IPS-11a (cell line): Measurements from ENCODE around the gene ZNF777.
A peak's percentile ranks its signal among the peaks of the same experiment; 100 is the strongest.
"Not testable (repeated sequence)": the region's sequence is repeated elsewhere in the genome, so short reads cannot be mapped to it uniquely, and the experiment has no call there.

ENCODE experiments used
- H3K4me3 ChIP-seq: one replicate; pipeline ENCODE4 v1.5.1; 2013; ENCODE audit warnings: low read depth, low read length, control low read depth

Gene ZNF777

GRCh38 chr7:149420006-149420405, 40.9 kb downstream of the ZNF777 start:
- no peak overlapping the region for H3K4me3 ChIP-seq

DNA sequence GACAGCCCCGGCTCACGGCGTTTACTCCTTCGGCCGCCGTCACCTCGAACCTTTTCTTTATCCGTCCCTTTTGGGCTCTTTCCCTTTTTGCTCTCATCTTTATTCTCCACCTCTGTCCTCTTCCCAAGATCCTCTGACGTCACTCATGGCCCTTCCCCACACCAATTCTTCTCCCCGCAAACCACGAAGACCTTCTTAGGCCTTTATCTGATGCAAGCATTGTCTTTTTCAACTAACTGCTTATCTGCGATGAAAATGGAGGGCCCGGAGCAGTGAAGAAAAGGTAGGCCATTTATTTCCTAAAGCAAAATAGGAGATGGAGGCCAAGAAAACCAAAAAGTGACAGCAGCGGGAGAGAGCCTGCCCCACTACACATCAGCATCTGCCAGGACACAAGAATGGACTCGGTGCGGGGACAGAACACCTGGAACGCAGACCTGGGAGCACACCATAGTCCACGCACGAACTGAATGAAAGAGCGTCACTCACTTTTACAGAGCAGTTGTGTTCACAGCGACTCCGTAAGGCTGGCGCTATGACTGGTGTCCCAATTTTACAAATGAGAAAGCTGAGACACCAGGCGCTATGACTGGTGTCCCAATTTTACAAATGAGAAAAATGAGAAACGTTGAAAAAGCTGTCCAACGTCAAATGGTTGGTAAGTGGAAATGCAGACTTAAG, 45.3 kb downstream of the ZNF777 start:
- H3K4me3 ChIP-seq: peak overlapping the region; percentile 71

- H3K4me3 ChIP-seq: peak overlapping the region; percentile 71
These were observed 46.0 kb downstream of the ZNF777 start for GRCh38 chr7:149414745-149415390.

GRCh38 chr7:149414171-149414570, 46.7 kb downstream of the ZNF777 start:
- peak overlapping the region; percentile 22 for H3K4me3 ChIP-seq

DNA sequence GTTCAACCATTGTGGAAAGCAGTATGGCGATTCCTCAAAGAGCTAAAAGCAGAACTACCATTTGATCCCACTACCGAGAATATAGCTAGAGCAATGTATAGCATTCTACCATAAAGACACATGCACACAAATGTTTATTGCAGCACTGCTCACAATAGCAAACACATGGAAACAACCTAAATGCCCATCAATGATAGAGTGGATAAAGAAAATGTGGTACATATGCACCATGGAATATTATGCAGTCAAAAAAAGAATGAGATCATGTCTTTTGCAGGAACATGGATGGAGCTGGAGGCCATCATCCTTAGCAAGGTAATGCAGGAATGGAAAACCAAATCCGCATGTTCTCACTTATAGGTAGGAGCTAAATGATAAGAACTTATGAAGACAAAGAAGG, 47.8 kb downstream of the ZNF777 start:
- H3K4me3 ChIP-seq: not testable (repeated sequence)

DNA sequence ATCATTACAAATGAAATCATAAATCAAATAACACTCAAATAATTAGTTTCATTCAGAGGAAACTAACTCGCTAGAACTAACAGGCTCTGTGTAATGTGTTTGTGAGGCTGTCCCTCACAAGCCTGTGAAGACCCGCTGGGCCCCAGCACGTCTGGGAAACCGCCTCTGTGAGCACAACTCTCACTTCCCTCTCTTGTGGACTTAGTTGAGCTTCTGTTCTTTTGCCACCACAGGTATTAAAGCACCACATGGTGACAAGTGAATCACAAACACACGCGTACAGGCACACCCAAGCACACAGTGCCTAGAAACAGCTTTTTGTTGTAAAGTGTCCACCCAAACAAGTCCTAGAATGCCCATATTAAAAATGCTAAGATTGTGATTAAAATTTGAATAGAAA, 51.0 kb downstream of the ZNF777 start:
- no peak overlapping the region for H3K4me3 ChIP-seq

DNA sequence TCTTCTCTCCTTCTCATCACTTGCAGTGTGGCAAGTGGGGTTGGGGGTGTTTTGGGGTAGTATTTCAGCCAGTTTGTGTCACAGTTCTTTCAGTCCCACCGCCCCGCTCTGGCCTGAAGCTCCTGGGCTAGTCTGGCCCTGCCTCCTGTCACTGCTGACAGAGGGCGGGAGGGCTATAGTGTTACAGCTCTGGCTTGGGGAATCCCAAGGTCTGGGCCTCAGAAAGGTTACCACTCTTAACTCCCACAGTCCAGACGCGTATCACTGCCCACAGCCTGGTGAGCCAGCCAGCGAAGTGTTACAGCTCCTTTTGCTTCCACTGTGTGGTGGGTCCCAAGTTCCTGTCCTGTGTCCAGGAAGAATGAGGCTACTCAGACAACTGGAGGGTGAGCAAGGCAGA, 56.0 kb downstream of the ZNF777 start:
- no peak overlapping the region for H3K4me3 ChIP-seq

- no peak overlapping the region for H3K4me3 ChIP-seq
These were observed 56.5 kb downstream of the ZNF777 start for GRCh38 chr7:149404396-149404795.

DNA sequence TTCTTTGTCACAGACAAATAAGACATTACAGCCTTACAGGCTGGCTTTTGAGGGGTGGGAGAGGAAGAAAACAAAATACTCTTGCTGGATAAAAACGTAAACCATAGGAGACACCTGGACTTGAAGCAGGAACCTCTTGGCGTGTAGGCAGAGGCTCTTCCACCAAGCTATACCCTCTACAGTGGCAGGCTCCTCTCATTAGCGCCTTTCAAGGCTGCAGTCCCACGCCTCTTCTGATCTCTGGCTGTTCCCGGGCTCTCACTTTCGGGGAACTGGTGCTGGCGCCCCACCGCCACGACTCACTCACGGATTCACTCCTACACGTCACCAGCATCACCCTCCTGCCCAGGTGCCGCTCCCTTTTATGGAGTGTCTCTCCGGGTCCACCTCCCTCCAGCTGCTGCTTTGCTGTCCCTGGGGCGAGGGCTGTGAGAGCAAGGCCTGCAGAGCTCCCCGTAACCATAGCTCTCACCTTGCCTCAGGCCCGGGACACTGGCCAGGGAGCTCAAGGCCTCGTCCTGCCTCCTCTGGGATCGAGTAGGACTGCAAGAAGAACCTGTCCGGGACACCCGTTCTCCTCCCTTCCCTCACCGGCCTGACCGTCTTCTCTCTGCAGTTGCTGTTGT, 62.6 kb downstream of the ZNF777 start:
- no peak overlapping the region for H3K4me3 ChIP-seq

DNA sequence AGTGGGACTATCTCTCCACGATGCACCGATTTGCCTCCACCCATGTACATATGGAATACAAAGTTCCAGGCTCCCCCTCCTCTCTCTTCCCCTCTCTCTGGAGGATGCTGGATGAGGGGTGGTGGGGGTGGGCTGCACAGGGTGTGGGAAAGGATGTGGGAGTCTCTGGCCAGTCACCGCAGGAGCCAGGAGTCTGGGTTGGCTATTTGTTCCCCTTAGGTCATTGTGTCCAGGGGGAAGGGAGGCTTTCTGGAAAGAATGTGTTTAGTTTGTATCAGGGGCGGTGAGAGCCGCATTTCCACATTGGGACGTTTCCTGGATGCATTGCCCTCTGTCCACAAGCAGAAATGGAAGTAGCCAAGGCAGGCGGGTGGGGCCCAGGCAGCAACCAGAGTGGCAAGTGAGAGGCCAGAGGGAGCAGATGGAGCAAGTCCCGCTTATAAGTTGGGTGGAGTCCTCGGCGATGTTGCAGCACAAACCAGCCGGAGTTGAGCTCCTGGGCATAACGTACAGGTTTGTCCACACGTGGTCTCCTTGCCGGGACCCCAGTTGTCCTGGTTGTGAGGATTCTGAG, 63.3 kb downstream of the ZNF777 start:
- H3K4me3 ChIP-seq: no peak overlapping the region

GRCh38 chr7:149388550-149389335, 72.1 kb downstream of the ZNF777 start:
- not testable (repeated sequence) for H3K4me3 ChIP-seq

DNA sequence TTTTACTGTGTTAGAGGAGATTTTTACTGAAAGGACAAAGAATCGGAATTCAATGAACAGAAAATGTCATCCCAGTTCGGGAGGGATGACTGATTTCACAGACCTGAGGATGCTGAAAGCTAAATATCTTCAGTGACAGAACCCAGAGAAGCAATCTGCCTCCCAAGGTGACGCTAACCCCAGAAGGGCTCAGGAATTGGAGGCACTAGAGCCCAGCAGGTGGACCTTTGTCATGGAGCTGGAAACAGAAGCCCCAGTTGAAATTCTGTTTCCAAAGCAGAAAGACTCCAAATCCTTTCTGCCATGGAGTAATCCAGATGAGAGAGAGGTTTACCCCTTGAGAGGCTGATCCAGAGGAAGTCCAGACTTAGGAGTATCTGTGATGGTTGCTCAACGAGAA, 74.3 kb downstream of the ZNF777 start:
- H3K4me3 ChIP-seq: not testable (repeated sequence)

GRCh38 chr7:149385195-149385950, 75.5 kb downstream of the ZNF777 start:
- H3K4me3 ChIP-seq: no peak overlapping the region
